GM23248 (cell line): ENCODE results near the gene RERE.

Experiments used
- EZH2 ChIP-seq: fragments of 200-600 bp; sonication (generic); IDR thresholded peaks from 2 replicates; pipeline ENCODE4 v1.6.1; 2018; ENCODE audit warnings: antibody characterized with exemption, mild to moderate bottlenecking; ENCODE audit not compliant: insufficient read depth, poor library complexity, severe bottlenecking
- EZH2phosphoT487 ChIP-seq: fragments of 200-600 bp; sonication (generic); IDR thresholded peaks from 2 replicates; pipeline ENCODE4 v1.6.1; 2018; ENCODE audit warnings: antibody characterized with exemption, moderate library complexity, mild to moderate bottlenecking, low read depth; ENCODE audit not compliant: insufficient read depth

GRCh38 chr1:8586438-8586837, 231.0 kb downstream of the RERE start:
- no peak for TF ChIP-seq EZH2phosphoT487
- TF ChIP-seq EZH2 = no peak
